ENCODE results near the gene B4GALT3.

B4GALT3 gene

DNA sequence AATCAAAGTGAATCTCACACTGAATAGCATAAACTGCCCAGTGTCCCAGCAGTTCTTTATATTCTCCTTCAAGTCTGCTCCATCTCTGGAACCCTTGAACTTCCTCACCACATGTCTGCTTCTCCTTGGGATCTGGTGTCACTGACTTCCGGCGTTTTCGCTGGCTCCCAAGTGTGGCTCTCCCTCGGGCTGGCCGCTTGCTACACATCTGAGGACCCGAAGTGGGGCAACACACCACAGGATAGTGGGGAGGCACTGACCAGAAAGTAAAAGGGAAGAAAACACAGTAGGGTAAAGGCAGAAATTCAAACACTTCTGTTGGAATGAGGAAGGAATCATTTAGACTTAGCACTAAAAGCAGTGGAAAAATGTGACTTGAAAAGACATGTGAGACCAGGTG is 54.3 kb downstream of the B4GALT3 start:
- no peak for ATAC-seq

DNA sequence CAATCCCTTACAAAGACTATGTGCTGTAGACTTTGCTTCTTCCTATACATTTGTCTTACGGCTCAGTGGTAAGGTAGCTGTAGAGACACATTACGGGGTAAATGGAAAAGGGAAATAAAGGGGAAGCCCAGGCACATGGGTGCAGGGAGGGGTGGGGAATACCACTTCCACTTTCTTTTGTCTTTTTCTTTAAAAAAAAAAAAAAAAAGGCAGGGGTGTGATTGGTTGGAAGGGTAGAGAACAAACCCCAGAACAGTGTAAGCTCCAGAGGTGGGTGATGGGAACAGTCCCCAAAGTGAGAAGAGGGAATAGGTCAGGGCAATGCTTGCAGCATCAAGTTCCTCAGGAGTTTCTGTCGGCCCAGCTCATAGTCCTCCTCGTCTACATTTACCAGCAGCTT is 55.5 kb downstream of the B4GALT3 start:
- ATAC-seq, result no peak
